ENCODE measurements around the gene CD59.

- TF ChIP-seq, protein P1, sequence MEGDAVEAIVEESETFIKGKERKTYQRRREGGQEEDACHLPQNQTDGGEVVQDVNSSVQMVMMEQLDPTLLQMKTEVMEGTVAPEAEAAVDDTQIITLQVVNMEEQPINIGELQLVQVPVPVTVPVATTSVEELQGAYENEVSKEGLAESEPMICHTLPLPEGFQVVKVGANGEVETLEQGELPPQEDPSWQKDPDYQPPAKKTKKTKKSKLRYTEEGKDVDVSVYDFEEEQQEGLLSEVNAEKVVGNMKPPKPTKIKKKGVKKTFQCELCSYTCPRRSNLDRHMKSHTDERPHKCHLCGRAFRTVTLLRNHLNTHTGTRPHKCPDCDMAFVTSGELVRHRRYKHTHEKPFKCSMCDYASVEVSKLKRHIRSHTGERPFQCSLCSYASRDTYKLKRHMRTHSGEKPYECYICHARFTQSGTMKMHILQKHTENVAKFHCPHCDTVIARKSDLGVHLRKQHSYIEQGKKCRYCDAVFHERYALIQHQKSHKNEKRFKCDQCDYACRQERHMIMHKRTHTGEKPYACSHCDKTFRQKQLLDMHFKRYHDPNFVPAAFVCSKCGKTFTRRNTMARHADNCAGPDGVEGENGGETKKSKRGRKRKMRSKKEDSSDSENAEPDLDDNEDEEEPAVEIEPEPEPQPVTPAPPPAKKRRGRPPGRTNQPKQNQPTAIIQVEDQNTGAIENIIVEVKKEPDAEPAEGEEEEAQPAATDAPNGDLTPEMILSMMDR (IDR thresholded peaks at IDR 0.05 in 4 of 5, conservative IDR thresholded peaks at IDR 0.05 in 1 of 5): no peak
- no peak for TF ChIP-seq POLR2A (IDR thresholded peaks at IDR 0.05)
Measured at GRCh38 chr11:33713856-33714398, 22.3 kb downstream of the CD59 start.
